Nephron progenitor cell (in vitro differentiated cells): ENCODE results near the gene MDH1.
"Not testable (repeated sequence)": the region's sequence is repeated elsewhere in the genome, so short reads cannot be mapped to it uniquely, and the experiment has no call there.

Source experiments
- DNase-seq: peaks from one replicate; pipeline ENCODE4 v3.0.0; 2021
- H3K27ac Mint-ChIP-seq: 2 replicates; pipeline ENCODE4 v1.8.0; 2021; ENCODE audit warnings: mild to moderate bottlenecking, moderate library complexity, mixed read lengths
- H3K27me3 Mint-ChIP-seq: 2 replicates; pipeline ENCODE4 v1.8.0; 2021; ENCODE audit warnings: mild to moderate bottlenecking, low read depth, mixed read lengths; ENCODE audit not compliant: poor library complexity
- H3K36me3 Mint-ChIP-seq: 2 replicates; pipeline ENCODE4 v1.8.0; 2021; ENCODE audit warnings: low read depth, mixed read lengths
- H3K4me1 Mint-ChIP-seq: 2 replicates; pipeline ENCODE4 v1.8.0; 2021; ENCODE audit warnings: mixed read lengths
- H3K4me3 Mint-ChIP-seq: 2 replicates; pipeline ENCODE4 v1.8.0; 2021; ENCODE audit warnings: mild to moderate bottlenecking, moderate library complexity, mixed read lengths
- H3K9me3 Mint-ChIP-seq: 2 replicates; pipeline ENCODE4 v1.8.0; 2021; ENCODE audit warnings: mild to moderate bottlenecking, moderate library complexity, mixed read lengths
- TF ChIP-seq, protein P1 (sequence below): fragments of 200-600 bp; sonication (generic); IDR thresholded peaks from 2 replicates; pipeline ENCODE4 v1.5.0; 2021; ENCODE audit warnings: antibody characterized with exemption

Gene MDH1

DNA sequence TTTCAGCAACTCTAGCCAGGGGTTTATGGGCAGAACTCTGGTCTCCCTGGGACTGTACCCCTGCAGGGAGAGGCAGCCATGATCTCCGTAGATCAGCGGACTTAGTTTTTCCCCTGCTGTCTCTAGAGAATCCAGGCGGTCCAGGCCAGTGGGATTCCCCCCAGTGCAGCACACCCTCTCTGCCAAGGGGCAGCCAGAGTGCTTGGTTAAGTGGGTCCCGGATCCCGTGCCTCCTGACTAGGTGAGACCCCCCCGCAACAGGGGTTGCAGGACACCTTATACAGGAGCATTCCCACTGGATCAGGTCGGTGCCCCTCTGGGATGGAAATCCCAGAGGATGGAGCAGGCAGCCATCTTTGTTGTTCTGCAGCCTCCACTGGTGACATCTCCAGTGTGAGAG, 33.5 kb upstream of the MDH1 start:
- peaks cover 53% of the 10 kb centered on the region for H3K9me3 Mint-ChIP-seq
- peaks cover 41% of the 10 kb centered on the region for H3K36me3 Mint-ChIP-seq
- H3K4me3 Mint-ChIP-seq, result no peak overlapping the region
- H3K4me1 Mint-ChIP-seq, result peaks cover 6% of the 10 kb centered on the region
- no peak for DNase-seq
- TF ChIP-seq, protein P1, sequence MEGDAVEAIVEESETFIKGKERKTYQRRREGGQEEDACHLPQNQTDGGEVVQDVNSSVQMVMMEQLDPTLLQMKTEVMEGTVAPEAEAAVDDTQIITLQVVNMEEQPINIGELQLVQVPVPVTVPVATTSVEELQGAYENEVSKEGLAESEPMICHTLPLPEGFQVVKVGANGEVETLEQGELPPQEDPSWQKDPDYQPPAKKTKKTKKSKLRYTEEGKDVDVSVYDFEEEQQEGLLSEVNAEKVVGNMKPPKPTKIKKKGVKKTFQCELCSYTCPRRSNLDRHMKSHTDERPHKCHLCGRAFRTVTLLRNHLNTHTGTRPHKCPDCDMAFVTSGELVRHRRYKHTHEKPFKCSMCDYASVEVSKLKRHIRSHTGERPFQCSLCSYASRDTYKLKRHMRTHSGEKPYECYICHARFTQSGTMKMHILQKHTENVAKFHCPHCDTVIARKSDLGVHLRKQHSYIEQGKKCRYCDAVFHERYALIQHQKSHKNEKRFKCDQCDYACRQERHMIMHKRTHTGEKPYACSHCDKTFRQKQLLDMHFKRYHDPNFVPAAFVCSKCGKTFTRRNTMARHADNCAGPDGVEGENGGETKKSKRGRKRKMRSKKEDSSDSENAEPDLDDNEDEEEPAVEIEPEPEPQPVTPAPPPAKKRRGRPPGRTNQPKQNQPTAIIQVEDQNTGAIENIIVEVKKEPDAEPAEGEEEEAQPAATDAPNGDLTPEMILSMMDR, result no peak
- no peak overlapping the region for H3K27ac Mint-ChIP-seq
- no peaks in the 10 kb centered on the region for H3K27me3 Mint-ChIP-seq

DNA sequence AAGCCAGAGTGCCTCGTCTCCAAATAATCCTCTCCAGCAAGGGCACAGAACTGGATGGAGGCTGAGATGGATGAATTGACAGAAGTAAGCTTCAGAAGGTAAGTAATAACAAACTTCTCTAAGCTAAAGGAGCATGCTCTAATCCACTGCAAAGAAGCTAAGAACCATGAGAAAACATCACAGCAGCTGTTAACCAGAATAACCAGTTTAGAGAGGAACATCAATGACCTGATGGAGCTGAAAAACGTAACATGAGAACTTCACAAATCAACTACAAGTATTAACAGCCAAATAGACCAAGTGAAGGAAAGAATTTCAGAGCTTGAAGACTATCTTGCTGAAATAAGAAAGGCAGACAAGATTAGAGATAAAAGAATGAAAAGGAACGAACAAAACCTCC, 32.8 kb upstream of the MDH1 start:
- Mint-ChIP-seq H3K27me3 (no peaks in the 10 kb centered on the region), H3K27ac (peak overlapping the region; percentile 19), H3K4me1 (peaks cover 6% of the 10 kb centered on the region), H3K36me3 (peaks cover 48% of the 10 kb centered on the region), H3K4me3 (no peak overlapping the region), H3K9me3 (peaks cover 59% of the 10 kb centered on the region)
- TF ChIP-seq, protein P1, result no peak
- DNase-seq, result no peak

GRCh38 chr2:63557819-63558218, 30.9 kb upstream of the MDH1 start:
- peaks cover 56% of the 10 kb centered on the region for H3K36me3 Mint-ChIP-seq
- DNase-seq, H3K4me3 Mint-ChIP-seq: not testable (repeated sequence)

GRCh38 chr2:63558922-63559321, 29.8 kb upstream of the MDH1 start:
- not testable (repeated sequence) for DNase-seq, H3K27ac Mint-ChIP-seq, H3K4me1 Mint-ChIP-seq, H3K27me3 Mint-ChIP-seq, H3K4me3 Mint-ChIP-seq
- peaks cover 65% of the 10 kb centered on the region for H3K9me3 Mint-ChIP-seq
- H3K36me3 Mint-ChIP-seq, result peaks cover 56% of the 10 kb centered on the region

More at GRCh38 chr2:63557819-63558218, 30.9 kb upstream of the MDH1 start:
- peaks cover 65% of the 10 kb centered on the region for H3K9me3 Mint-ChIP-seq
- H3K27ac Mint-ChIP-seq, H3K4me1 Mint-ChIP-seq, H3K27me3 Mint-ChIP-seq: not testable (repeated sequence)

DNA sequence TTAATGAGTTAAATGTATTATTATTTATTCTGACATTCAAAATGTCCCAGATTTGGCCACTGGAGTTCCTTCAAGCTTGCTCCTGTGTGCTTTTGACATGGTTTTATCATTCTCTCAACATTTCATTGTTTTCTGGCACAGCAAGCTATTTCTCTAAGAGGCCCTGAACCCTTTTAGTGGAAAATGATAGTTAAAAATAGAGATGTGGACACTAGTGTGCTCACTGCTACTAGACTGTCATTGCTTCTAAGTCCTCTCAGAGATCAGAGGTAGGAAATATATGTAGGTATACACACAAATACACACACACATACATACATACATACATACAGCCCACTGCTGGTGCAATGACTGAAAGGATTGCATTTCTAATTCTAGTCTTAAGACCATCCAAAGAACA, 26.0 kb upstream of the MDH1 start:
- no peak overlapping the region for H3K4me3 Mint-ChIP-seq
- TF ChIP-seq, protein P1, result no peak
- no peak for DNase-seq
- no peaks in the 10 kb centered on the region for H3K27me3 Mint-ChIP-seq
- H3K9me3 Mint-ChIP-seq, result peaks cover 61% of the 10 kb centered on the region
- H3K27ac Mint-ChIP-seq, result no peak overlapping the region
- H3K4me1 Mint-ChIP-seq, result no peaks in the 10 kb centered on the region
- H3K36me3 Mint-ChIP-seq, result peaks cover 32% of the 10 kb centered on the region

- Mint-ChIP-seq H3K36me3 (peaks cover 9% of the 10 kb centered on the region), H3K9me3 (peaks cover 47% of the 10 kb centered on the region), H3K27ac (no peak overlapping the region), H3K4me3 (no peak overlapping the region), H3K4me1 (no peaks in the 10 kb centered on the region), H3K27me3 (no peaks in the 10 kb centered on the region)
- no peak for DNase-seq
- TF ChIP-seq, protein P1, result no peak
Measured at GRCh38 chr2:63569740-63570139, 19.0 kb upstream of the MDH1 start.

DNA sequence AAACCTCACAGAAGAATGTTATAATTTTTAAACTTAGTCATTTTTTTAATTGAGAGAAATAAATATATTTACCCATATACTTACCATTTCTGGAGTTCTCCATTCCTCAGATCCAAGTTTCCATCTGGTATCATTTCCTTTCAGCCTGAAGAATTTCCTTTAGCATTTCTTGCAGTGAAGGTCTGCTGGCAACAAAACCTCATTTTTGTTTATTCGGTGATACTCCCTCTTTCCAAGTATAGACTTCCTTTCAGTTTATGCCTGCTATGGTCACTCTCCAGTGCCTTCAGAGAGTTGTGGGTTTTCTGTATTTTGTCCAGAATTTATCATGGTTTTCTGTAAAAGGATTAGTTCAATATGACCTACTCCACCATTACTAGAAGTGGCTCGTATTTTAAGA, 17.5 kb upstream of the MDH1 start:
- no peak for DNase-seq
- no peak overlapping the region for H3K4me3 Mint-ChIP-seq
- TF ChIP-seq, protein P1, result no peak
- peaks cover 39% of the 10 kb centered on the region for H3K9me3 Mint-ChIP-seq
- no peak overlapping the region for H3K27ac Mint-ChIP-seq
- no peaks in the 10 kb centered on the region for H3K27me3 Mint-ChIP-seq
- H3K4me1 Mint-ChIP-seq, result no peaks in the 10 kb centered on the region
- H3K36me3 Mint-ChIP-seq, result peaks cover 9% of the 10 kb centered on the region
